PFSK-1 (cell line): ENCODE measurements around the gene CHP2.

Experiments used
- POLR2AphosphoS5 ChIP-seq: IDR thresholded peaks from 2 replicates; pipeline ENCODE4 v1.6.1; 2012; ENCODE audit warnings: low read depth, mild to moderate bottlenecking, control low read depth, low read length, moderate library complexity
- TAF1 ChIP-seq: IDR thresholded peaks from 2 replicates; pipeline ENCODE4 v1.6.1; 2012; ENCODE audit warnings: low read length, control low read depth, borderline replicate concordance; ENCODE audit not compliant: insufficient read depth

- TF ChIP-seq POLR2AphosphoS5: no peak
- no peak for TF ChIP-seq TAF1
These were observed 48.0 kb downstream of the CHP2 start for GRCh38 chr16:23802776-23803175.
